GM19328 (cell line): Measurements from ENCODE around the gene CYP24A1.

Experiments used
- ATAC-seq: cut with Tn5 transposase; IDR thresholded peaks from one replicate; pipeline ENCODE4 v1.9.1; 2021; ENCODE audit warnings: mild to moderate bottlenecking, moderate library complexity; ENCODE audit not compliant: unreplicated experiment

Gene CYP24A1

GRCh38 chr20:54177378-54177777 is 3.6 kb upstream of the CYP24A1 start:
- ATAC-seq: no peak

- ATAC-seq: no peak
Measured at GRCh38 chr20:54176610-54177009, 2.8 kb upstream of the CYP24A1 start.

GRCh38 chr20:54174457-54175175 is 830 bp upstream of the CYP24A1 start:
- no peak for ATAC-seq

- no peak for ATAC-seq
Measured at GRCh38 chr20:54172856-54173652, 732 bp downstream of the CYP24A1 start.

- no peak for ATAC-seq
Measured at GRCh38 chr20:54172532-54172855, 1.3 kb downstream of the CYP24A1 start.

- no peak for ATAC-seq
Measured at GRCh38 chr20:54170963-54171362, 2.8 kb downstream of the CYP24A1 start.

- ATAC-seq: no peak
Measured at GRCh38 chr20:54170026-54170471, 3.7 kb downstream of the CYP24A1 start.

- no peak for ATAC-seq
Measured at GRCh38 chr20:54168961-54169862, 4.6 kb downstream of the CYP24A1 start.

- ATAC-seq: no peak
Measured at GRCh38 chr20:54167909-54168872, 5.6 kb downstream of the CYP24A1 start.

GRCh38 chr20:54166987-54167662 is 6.7 kb downstream of the CYP24A1 start:
- ATAC-seq: no peak

- no peak for ATAC-seq
Measured at GRCh38 chr20:54165803-54166202, 8.0 kb downstream of the CYP24A1 start.

GRCh38 chr20:54165014-54165413 is 8.8 kb downstream of the CYP24A1 start:
- ATAC-seq: no peak

GRCh38 chr20:54163402-54163801 is 10.4 kb downstream of the CYP24A1 start:
- no peak for ATAC-seq

- ATAC-seq: no peak
Measured at GRCh38 chr20:54162378-54163009, 11.3 kb downstream of the CYP24A1 start.

GRCh38 chr20:54161821-54162149 is 12.0 kb downstream of the CYP24A1 start:
- no peak for ATAC-seq

GRCh38 chr20:54161008-54161820 is 12.6 kb downstream of the CYP24A1 start:
- no peak for ATAC-seq

- no peak for ATAC-seq
Measured at GRCh38 chr20:54160065-54161007, 13.4 kb downstream of the CYP24A1 start.
